Loucy (cell line): ENCODE measurements around the gene EPHB1.

Experiments
- EZH2phosphoT487 ChIP-seq: fragments of 200-600 bp; IDR thresholded peaks from 2 replicates; pipeline ENCODE4 v1.6.1; 2018; ENCODE audit warnings: antibody characterized with exemption, mild to moderate bottlenecking, moderate library complexity, borderline replicate concordance
- TF ChIP-seq, protein P1 (sequence below): fragments of 200-600 bp; sonication (generic); conservative IDR thresholded peaks from 2 replicates; pipeline ENCODE4 v1.5.1; 2014; ENCODE audit warnings: mild to moderate bottlenecking, antibody characterized with exemption, low read length

DNA sequence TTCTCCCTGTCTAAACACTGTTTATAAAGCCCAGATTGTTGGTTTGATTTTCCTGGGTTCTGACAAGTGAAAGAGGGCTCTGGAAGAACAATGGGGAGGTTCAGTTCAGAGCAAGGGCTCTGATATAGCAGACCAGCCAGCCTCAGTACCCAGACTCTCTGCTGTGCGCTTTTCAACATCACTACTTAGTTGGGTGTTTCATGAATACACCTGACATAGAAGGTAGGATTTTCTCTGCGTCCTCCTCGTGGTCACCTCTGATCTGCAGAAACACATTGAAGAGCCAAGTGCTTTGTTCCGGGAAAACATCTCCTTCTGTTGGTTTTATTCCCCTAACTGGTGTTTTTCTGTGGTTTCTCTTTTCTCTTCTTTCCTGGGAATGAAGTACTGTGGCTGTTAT, 99.5 kb downstream of the EPHB1 start:
- TF ChIP-seq, protein P1, sequence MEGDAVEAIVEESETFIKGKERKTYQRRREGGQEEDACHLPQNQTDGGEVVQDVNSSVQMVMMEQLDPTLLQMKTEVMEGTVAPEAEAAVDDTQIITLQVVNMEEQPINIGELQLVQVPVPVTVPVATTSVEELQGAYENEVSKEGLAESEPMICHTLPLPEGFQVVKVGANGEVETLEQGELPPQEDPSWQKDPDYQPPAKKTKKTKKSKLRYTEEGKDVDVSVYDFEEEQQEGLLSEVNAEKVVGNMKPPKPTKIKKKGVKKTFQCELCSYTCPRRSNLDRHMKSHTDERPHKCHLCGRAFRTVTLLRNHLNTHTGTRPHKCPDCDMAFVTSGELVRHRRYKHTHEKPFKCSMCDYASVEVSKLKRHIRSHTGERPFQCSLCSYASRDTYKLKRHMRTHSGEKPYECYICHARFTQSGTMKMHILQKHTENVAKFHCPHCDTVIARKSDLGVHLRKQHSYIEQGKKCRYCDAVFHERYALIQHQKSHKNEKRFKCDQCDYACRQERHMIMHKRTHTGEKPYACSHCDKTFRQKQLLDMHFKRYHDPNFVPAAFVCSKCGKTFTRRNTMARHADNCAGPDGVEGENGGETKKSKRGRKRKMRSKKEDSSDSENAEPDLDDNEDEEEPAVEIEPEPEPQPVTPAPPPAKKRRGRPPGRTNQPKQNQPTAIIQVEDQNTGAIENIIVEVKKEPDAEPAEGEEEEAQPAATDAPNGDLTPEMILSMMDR: no peak
- TF ChIP-seq EZH2phosphoT487: no peak
